Measurements from ENCODE around the gene OR13J1.
A peak's percentile ranks its signal among the peaks of the same experiment; 100 is the strongest.

OR13J1 gene

DNA sequence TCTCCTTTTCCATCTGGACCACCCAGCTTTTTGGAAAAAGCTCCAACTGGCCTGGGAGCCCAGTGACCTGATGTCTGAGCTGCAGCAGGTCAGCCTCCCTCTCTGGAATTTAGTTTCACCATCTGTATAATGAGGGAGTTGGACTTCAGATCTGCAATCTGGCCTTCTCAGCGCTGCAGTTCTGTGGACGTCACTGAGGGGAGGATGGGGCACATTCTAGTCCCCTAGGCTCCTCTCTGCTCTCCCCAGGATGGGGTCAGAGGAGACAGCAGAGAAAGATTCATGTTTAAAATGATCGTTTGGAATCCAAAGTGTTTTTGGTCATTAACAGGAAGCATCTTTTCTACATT lies 10.2 kb downstream of the OR13J1 start:
- Histone ChIP-seq H3K4me3 (replicated peaks; ENCODE audit: low read depth, low read length) (no peak overlapping the region), H3K27me3 (replicated peaks; ENCODE audit: control insufficient read depth, insufficient read depth, low read length) (no peaks in the 10 kb centered on the region), H3K36me3 (ENCODE audit: control insufficient read depth, insufficient read depth, low read length) (no peaks in the 10 kb centered on the region)
- TF ChIP-seq, protein P1, sequence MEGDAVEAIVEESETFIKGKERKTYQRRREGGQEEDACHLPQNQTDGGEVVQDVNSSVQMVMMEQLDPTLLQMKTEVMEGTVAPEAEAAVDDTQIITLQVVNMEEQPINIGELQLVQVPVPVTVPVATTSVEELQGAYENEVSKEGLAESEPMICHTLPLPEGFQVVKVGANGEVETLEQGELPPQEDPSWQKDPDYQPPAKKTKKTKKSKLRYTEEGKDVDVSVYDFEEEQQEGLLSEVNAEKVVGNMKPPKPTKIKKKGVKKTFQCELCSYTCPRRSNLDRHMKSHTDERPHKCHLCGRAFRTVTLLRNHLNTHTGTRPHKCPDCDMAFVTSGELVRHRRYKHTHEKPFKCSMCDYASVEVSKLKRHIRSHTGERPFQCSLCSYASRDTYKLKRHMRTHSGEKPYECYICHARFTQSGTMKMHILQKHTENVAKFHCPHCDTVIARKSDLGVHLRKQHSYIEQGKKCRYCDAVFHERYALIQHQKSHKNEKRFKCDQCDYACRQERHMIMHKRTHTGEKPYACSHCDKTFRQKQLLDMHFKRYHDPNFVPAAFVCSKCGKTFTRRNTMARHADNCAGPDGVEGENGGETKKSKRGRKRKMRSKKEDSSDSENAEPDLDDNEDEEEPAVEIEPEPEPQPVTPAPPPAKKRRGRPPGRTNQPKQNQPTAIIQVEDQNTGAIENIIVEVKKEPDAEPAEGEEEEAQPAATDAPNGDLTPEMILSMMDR (IDR thresholded peaks at IDR 0.05; ENCODE audit: insufficient read depth, low read length, poor library complexity, severe bottlenecking) = no peak
- DNase-seq (ENCODE audit: extremely low read depth, insufficient read length) = no peak

DNA sequence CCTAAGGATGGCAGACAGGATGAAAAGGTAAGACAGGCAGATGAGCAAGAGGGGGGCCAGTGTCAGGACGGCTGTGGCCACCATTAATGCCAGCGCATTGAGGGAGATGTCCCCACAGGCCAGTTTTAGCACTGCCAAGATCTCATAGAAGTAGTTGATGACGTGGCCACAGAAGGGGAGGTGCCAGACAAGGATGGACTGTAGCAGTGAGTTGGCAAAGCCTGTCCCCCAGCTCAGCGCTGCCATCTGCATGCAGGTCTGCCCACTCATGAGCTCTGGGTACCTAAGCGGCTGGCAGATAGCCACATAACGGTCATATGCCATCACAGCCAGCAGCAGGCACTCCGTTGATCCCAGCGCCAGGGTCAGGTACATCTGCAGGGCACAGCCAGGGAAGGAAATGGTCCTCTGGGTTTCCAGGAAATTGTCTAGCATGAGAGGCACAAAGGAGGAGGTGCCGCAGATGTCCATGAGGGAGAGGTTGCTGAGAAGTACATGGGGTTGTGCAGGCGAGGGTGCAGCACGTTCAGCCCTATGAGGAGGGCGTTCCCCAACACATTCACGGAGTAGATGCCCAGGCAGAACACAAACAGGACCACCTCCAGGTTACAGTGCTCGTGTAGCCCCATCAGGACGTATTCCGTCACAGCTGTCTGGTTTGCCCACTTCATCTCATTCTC lies 10.8 kb downstream of the OR13J1 start:
- no peaks in the 10 kb centered on the region for H3K36me3 ChIP-seq (ENCODE audit: control insufficient read depth, insufficient read depth, low read length)
- no peak for DNase-seq (ENCODE audit: extremely low read depth, insufficient read length)

GRCh38 chr9:35858458-35858857 lies 11.7 kb downstream of the OR13J1 start:
- no peaks in the 10 kb centered on the region for H3K27me3 ChIP-seq (replicated peaks; ENCODE audit: control insufficient read depth, insufficient read depth, low read length)
- TF ChIP-seq, protein P1 (IDR thresholded peaks at IDR 0.05; ENCODE audit: insufficient read depth, low read length, poor library complexity, severe bottlenecking) = no peak
- no peaks in the 10 kb centered on the region for H3K36me3 ChIP-seq (ENCODE audit: control insufficient read depth, insufficient read depth, low read length)
- H3K4me3 ChIP-seq (replicated peaks; ENCODE audit: low read depth, low read length) = no peak overlapping the region
- DNase-seq (ENCODE audit: extremely low read depth, insufficient read length) = no peak

More for the DNA sequence above, 10.8 kb downstream of the OR13J1 start:
- Histone ChIP-seq H3K27me3 (replicated peaks; ENCODE audit: control insufficient read depth, insufficient read depth, low read length) (no peaks in the 10 kb centered on the region), H3K4me3 (replicated peaks; ENCODE audit: low read depth, low read length) (no peak overlapping the region)
- TF ChIP-seq, protein P1 (IDR thresholded peaks at IDR 0.05; ENCODE audit: insufficient read depth, low read length, poor library complexity, severe bottlenecking) = peak; percentile 18

DNA sequence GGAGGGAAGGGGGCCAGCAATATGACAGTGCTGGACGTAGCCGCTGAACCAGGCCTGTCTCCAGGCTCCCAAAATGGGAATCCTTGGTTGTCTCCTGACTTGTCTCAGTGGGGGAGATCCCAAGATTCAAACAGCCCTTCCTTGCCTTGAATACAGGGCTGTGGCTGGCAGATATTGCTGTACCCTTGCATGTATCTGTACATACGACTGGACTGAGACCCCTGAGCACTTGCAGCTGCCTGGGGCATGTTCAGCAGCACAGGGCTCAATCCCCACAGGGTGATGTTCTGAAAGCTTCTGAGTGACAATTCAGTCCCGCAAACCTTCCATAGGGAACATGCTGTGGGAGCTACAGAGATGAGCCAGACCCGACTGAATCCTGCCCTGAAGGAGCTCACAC lies 13.3 kb downstream of the OR13J1 start:
- TF ChIP-seq, protein P1 (IDR thresholded peaks at IDR 0.05; ENCODE audit: insufficient read depth, low read length, poor library complexity, severe bottlenecking) = no peak
- Histone ChIP-seq H3K4me3 (replicated peaks; ENCODE audit: low read depth, low read length) (no peak overlapping the region), H3K27me3 (replicated peaks; ENCODE audit: control insufficient read depth, insufficient read depth, low read length) (no peaks in the 10 kb centered on the region), H3K36me3 (ENCODE audit: control insufficient read depth, insufficient read depth, low read length) (no peaks in the 10 kb centered on the region)
- no peak for DNase-seq (ENCODE audit: extremely low read depth, insufficient read length)

GRCh38 chr9:35856206-35856605 lies 14.0 kb downstream of the OR13J1 start:
- Histone ChIP-seq H3K4me3 (replicated peaks; ENCODE audit: low read depth, low read length) (no peak overlapping the region), H3K36me3 (ENCODE audit: control insufficient read depth, insufficient read depth, low read length) (no peaks in the 10 kb centered on the region), H3K27me3 (replicated peaks; ENCODE audit: control insufficient read depth, insufficient read depth, low read length) (no peaks in the 10 kb centered on the region)
- no peak for DNase-seq (ENCODE audit: extremely low read depth, insufficient read length)
- TF ChIP-seq, protein P1 (IDR thresholded peaks at IDR 0.05; ENCODE audit: insufficient read depth, low read length, poor library complexity, severe bottlenecking) = no peak

Measured in GM06990 (cell line).